Myocyte (in vitro differentiated cells): ENCODE results near the gene ASB16. TPM values are rescaled to one million over a fixed set of nuclear protein-coding genes. Genes with fewer than 3 reads are reported as not detected.
A peak's percentile ranks its signal among the peaks of the same experiment; 100 is the strongest.

ENCODE experiments used
- DNase-seq: peaks from one replicate; pipeline ENCODE4 v3.0.0-alpha.2; 2012; ENCODE audit warnings: low read depth
- total RNA-seq: library from RNA; depleted of rRNA; stranded (reverse); fragments of >200 nt; gene quantifications from 2 replicates; pipeline ENCODE4 v1.2.3, GENCODE V29; 2014

The ASB16 gene
- total RNA-seq, 1 donor from 2014 or later, result 4.0 TPM

DNA sequence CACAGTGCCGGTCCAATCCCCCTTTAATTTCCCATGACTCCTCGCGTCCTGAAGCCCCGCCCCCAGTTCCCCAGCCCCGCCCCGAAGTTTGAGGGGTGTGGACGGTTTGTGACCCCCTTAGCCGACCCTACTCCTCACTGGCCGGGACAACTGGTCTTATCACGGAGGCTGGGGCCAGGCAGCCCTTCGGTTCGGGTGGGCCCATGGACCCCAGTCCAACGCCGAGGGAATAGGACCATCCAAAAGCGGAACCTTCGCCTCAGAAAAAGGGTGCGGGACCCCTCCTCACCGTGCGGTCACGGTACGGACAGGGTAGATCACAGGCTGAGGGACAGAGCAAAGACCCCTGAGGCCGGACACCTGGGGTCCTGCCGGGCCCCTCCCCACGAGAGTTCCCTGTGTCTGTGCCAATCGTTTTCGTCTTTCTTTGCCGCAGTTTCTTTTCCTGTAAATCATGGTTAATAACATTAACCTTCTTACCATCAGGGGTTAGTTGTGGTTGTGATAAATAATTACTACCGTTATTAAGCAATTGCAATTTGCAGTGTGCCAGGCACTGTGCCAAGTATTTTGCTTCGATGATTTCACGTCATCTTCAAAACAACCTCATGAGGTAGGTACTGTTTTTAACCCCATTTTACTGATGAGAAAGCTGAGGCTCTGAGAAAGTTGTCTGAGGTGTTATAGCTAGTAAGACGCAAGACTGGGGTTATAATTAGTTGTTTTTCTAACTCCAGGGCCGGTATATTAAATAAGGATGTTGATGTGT is 16.8 kb downstream of the ASB16 start:
- no peak for DNase-seq

DNA sequence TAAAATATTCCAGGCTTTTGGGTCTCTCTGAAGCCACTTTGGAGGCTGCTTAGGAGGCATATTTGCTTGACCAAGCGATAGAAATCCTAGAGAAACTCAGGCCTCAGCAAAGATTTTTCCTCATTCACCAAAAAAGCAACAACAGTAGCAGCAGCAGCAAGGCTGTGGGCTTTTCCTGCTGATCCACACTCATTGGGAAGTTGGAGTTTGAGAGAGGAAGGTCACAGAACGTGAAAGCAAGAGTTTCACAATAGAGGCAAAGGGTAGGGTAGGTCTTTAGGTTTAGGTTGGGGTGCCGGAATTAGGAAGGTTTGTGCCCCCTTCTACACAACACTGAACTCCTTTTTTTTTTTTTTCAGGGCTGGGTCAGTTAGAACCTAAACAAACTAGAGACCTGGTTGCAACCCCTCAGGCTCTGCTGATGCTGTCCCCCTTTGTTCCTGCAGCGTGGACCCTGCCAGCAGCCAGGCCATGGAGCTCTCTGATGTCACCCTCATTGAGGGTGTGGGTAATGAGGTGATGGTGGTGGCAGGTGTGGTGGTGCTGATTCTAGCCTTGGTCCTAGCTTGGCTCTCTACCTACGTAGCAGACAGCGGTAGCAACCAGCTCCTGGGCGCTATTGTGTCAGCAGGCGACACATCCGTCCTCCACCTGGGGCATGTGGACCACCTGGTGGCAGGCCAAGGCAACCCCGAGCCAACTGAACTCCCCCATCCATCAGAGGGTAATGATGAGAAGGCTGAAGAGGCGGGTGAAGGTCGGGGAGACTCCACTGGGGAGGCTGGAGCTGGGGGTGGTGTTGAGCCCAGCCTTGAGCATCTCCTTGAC is 18.3 kb downstream of the ASB16 start:
- DNase-seq, result no peak

DNA sequence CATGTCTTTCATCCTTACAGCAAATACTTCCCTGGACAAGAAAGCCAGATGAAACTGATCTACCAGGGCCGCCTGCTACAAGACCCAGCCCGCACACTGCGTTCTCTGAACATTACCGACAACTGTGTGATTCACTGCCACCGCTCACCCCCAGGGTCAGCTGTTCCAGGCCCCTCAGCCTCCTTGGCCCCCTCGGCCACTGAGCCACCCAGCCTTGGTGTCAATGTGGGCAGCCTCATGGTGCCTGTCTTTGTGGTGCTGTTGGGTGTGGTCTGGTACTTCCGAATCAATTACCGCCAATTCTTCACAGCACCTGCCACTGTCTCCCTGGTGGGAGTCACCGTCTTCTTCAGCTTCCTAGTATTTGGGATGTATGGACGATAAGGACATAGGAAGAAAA is 20.0 kb downstream of the ASB16 start:
- no peak for DNase-seq

- DNase-seq, result peak; percentile 79
Observed at GRCh38 chr17:44191369-44191768, 20.9 kb downstream of the ASB16 start.

- no peak for DNase-seq
Observed at GRCh38 chr17:44191941-44192496, 21.5 kb downstream of the ASB16 start.

GRCh38 chr17:44192750-44193149 is 22.2 kb downstream of the ASB16 start:
- no peak for DNase-seq

DNA sequence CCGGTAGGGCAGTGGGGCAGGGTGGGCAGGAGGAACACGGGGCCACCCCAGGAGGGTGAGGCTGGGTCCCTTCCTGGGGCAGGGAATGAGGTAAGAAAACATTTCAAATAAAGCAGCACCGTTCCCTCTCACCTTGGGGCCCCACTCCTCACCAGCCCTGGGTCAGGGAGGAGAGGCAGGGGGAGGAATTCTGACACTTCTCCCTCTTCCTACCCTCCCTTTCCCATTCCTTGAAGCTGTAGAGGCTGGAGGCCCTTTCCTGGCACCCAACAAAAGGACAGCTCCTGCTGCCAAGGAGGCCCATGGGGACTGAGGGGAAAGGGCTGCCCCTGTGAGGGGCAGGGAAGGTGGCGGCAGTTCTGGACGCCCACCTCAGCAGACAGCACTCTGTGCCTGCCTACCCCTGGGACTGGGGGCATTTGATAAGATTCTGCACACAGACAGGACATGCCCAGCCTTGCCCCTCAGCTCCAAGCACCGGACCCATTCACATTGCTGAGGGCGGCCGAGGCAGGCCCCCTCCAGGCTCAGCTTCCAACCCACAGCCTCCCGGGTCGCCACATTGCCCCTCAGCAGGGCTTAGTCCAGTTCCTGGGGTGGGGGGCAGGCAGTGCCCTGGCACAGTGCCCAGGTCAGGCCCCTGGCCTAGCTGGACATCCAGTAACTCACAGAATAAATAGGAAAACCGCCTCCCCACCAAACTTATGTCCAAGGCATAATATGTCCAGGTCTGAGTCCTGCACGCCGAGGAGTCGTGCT is 23.0 kb downstream of the ASB16 start:
- no peak for DNase-seq

DNA sequence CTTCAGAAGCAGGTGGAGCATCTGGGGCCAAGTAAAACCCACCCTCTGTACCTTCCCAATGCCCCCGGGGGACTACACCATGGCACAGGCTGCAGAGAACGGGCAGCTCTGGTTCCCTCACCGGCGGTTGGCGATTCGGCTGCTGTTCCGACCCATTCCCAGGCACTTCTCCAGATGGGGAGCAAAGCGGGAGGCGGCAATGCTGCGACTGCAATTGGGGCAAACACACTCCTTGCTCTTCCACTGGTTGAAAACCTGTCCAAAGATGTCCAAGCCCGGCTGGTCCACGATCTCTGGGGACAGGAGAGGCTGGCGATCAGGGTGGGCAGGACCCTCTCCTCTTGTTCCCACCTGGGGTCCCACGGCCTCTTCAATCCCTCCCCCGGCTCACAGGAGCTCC is 26.6 kb downstream of the ASB16 start:
- DNase-seq, result no peak

- DNase-seq, result peak; percentile 81
Observed at GRCh38 chr17:44197980-44198720, 27.6 kb downstream of the ASB16 start.

DNA sequence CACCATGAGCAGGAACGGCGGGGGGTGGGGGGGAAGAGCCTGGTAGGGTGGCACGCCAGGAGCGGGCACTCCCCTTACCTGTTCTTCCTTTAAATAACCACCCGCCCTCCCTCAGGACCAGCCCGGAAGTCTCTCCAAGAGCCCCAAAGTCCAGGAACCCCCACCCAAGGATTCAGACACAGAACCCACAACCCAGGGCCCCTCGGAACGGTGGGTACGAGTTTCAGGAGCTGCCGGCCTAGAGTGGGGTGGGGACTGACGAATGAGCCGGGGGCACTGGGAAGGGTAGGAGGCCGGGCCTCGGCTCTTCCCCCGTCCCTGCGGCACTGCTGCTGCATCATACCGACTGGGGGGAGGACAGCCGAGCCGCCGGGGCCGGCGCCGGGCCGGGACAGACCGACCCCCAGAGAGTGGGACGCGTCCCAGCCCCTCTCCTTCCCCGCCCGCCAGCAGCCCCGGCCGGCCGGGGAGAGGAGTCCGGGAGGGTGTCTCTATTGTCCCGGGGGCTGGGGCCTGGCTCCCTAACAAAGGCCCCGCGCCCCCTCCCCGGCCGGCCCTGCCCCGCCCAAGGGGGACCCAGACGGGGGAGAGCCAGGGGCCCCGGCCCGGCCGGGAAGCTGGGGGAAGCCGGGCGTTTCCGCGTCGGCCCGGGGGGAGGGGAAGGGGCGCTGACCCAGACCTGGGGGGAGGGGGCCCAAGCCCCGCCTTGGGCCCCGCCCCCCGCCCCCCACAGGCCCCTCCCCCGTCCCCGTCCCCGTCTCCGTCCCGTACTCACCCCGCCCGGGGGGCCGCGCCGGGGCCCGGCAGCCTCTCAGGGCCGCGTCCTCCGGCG is 28.4 kb downstream of the ASB16 start:
- peak; percentile 60 for DNase-seq

- peak; percentile 98 for DNase-seq
Observed at GRCh38 chr17:44199553-44200477, 29.3 kb downstream of the ASB16 start, which contains the start of gene ATXN7L3. ATXN7L3 (minus strand) TSS chr17:44199884; CDS start chr17:44198070, 1,814 bp downstream.

- DNase-seq, result no peak
Observed at GRCh38 chr17:44200478-44201155, 30.1 kb downstream of the ASB16 start.

DNA sequence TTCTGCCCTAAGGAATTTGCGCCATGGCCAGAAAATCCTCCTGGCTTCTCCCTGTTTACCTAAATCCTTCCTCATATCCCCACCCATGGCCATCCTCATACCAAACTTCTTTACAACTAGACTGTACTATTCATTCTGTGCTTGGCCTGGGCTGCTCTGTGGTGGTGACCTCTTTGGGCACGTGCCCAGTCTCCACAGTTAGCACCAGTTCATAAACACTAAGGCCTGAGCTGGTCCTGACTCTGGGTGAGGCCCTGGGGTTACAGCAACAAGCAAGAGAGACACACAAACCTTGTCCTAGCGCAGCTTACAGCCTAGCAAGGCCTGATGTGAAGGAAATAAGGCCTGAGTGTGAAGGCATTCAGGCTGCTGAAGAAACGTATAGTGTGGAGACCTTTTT is 32.3 kb downstream of the ASB16 start:
- no peak for DNase-seq

DNA sequence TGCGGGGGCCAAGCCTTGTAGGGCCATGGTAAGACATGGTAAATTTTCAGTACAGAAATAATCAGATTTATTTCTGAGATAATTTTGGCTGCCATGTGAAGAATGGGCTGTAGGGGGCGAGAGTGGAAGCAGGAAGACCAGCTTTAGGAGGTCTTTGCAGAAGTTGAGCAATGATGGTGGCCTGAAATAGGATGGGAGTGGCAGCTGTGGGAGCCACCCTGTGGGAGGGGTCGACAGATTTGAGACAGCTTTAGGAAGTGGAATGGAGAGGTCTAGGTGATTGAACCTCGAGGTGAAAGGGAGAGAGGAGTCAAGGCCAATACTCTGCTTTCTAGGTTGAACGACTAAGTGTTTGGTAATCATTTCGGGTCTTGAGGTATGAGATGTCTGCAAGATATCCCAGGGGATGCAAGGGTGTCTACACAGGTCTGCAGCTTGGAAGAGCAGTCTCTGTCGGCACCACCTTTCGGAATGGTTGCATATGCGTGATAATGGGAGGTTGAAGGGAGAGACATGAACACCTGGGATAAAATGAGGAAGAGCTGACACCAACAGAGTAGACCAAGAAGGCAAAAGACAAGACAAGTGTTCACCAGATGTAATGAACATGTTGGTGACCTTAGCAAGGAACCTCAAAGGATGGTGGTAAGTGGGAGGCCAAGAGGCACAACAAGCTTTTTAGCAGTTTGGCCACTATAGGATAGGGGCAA is 33.4 kb downstream of the ASB16 start:
- DNase-seq, result peak; percentile 71

DNA sequence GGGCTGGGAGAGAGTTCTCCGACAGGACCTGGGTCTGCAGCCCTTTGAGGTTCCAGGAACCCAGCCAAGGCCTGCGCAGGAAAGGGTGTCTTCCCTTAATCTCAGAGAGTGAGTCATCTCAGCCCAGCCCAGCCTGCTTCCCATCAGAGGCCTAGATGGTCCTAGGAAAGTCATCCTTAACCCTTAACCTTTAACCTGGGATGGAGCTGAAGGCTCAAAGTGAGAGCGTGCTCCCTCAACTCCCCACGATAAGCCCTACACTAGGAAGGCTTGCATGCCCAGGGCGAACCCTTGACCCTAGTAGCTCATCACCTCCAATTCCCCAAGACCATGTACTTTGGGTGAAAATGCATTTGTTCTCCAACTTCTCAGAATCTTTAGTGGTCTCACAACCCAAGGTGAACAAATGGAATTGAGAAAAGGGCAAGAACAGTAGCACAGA is 34.0 kb downstream of the ASB16 start:
- DNase-seq, result no peak

DNA sequence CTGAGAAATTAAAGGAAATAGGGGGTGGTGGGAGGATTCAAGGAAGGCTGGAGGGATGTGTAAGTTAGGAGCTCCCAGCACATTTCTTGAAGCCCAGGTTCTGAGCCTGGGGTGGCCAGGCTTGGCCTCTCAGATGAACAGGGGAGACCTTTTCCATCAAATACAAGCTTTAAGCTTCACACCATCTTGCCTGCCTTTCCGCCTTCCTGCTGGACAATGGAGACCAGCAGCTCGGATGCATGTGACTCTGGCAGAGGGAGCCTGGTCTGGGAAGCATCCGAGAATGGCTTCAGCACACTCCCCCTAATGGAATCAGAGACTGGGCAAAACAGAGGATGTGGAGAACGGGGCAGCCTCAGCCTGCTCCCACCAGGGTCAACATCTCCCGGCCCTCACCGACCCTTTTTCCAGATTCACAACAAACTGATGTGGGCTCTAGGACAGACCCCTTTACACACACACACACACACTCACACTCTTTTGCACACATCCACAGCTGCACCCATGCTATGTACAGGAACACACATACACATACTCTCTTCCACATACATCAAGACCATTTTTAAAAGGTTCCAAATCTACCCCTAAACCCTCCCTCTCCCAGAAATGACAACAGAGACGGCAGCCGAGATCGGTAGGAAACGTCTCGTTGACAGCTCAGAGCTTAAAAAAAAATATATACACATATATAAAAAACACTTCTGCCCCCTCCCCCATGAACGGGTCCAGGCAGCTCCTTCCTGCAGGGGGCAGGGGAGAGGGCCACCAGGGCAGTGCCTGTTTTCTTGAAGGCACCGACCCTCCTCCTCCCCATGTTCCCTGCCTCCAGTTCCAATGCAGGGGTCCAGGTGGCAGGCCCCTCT is 35.7 kb downstream of the ASB16 start:
- no peak for DNase-seq
